GM13977 (cell line): ENCODE measurements around the gene TEAD2.
"Not testable (repeated sequence)": the region's sequence is repeated elsewhere in the genome, so short reads cannot be mapped to it uniquely, and the experiment has no call there.

ENCODE experiments used
- DNase-seq: peaks from one replicate; pipeline ENCODE4 v3.0.0; 2012; ENCODE audit warnings: low spot score
- CTCF ChIP-seq: IDR thresholded peaks from 2 replicates; pipeline ENCODE4 v1.5.1; 2012; ENCODE audit warnings: mild to moderate bottlenecking, control low read depth; ENCODE audit not compliant: insufficient read depth; ENCODE audit errors: extremely low read depth, missing control alignments
- in situ Hi-C: fragments of 300-500 bp; cut with MboI; formaldehyde crosslinking; loops from one replicate; pipeline ENCODE4 v1.12.0; 2022; ENCODE audit warnings: low sequenced_read_pairs, low pct_unique_long_range_greater_than_20kb, mixed read lengths, inconsistent platforms; ENCODE audit not compliant: unreplicated experiment

The TEAD2 gene

GRCh38 chr19:49318296-49318695 lies 43.9 kb downstream of the TEAD2 start:
- DNase-seq = no peak
- no peak for TF ChIP-seq CTCF
- in situ Hi-C loops = no loop called here

GRCh38 chr19:49316284-49316683 lies 45.9 kb downstream of the TEAD2 start:
- DNase-seq = no peak
- in situ Hi-C loops = no loop called here
- no peak for TF ChIP-seq CTCF

DNA sequence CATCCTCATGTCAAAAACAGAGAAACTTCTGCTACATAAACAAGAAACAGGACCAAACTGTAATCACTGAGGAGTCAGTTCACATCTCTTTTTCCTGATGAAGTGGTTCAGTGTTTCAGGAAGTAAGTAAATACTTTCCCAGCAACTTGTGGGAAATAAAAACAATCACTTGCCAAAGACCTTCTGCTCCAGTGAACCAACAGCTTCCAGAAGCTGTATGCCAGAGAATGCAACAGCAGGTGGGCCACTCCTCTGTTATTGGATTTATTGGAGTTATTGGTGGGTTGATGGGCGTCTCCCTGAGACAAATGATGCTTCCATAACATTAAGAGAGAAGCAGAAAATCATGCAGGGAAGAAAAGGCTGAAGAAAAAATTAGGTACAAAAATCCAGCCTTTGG lies 47.1 kb downstream of the TEAD2 start:
- TF ChIP-seq CTCF = no peak
- in situ Hi-C loops = no loop called here
- no peak for DNase-seq

GRCh38 chr19:49309087-49309486 lies 53.1 kb downstream of the TEAD2 start:
- TF ChIP-seq CTCF = no peak
- in situ Hi-C loops = no loop called here
- DNase-seq = no peak

DNA sequence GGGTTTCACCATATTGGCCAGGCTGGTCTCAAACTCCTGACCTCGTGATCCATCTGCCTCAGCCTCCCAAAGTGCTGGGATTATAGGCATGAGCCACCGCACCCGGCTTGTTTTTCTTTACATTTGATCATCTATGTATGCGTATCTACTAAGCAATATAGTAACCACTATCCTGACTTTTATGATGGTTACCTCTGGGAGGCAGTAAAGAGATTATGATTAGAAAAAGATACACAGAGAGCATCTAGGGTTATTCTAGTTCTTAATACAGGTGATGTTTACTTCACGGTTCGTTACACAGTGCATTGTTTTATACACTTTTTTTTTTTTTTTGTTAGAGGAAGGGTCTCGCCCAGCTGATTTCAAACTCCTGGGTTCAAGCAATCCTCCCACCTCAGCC lies 55.5 kb downstream of the TEAD2 start:
- in situ Hi-C loops, DNase-seq: not testable (repeated sequence)
- TF ChIP-seq CTCF = peak; percentile 41

GRCh38 chr19:49301866-49302252 lies 60.4 kb downstream of the TEAD2 start:
- no peak for TF ChIP-seq CTCF
- in situ Hi-C loops = no loop called here
- DNase-seq = no peak
